SK-N-SH (cell line): ENCODE results near the gene CMTM1. TPM values are rescaled to one million over a fixed set of nuclear protein-coding genes. Genes with fewer than 3 reads are reported as not detected.

ENCODE experiments used
- CTCF ChIA-PET: fragments of 300-600, 350-600 bp; formaldehyde crosslinking; extraction: SDS; loops from one replicate; lab custom pipeline; 2021; lab: Yijun Ruan, JAX
- POLR2A ChIA-PET: fragments of 350-600 bp; sonication (Branson Sonifier 250); formaldehyde crosslinking; extraction: SDS; loops from one replicate; lab custom pipeline; 2020; ENCODE audit warnings: antibody characterized with exemption, inconsistent platforms; lab: Yijun Ruan, JAX
- DNase-seq: peaks from one replicate; pipeline ENCODE4 v3.0.0; 2012
- H2AFZ ChIP-seq: fragments of 200-600 bp; sonication (generic); 2 replicates; pipeline ENCODE4 v1.8.1; 2016; ENCODE audit warnings: antibody characterized with exemption, mild to moderate bottlenecking, low read depth
- H3F3A ChIP-seq: fragments of 200-600 bp; sonication (generic); replicated peaks from 2 replicates; pipeline ENCODE3; 2016; ENCODE audit warnings: antibody characterized with exemption, mild to moderate bottlenecking; ENCODE audit not compliant: insufficient read depth
- H3K27ac ChIP-seq, 2 experiments: fragments of 200-500 bp in 1 of 2; fragments of 200-600 bp in 1 of 2; sonication (Bioruptor generic) in 1 of 2; sonication (generic), shearing (Covaris generic) in 1 of 2; 2 replicates each; pipeline versions ENCODE4 v1.5.1 to v1.6.1; 2014 to 2016; ENCODE audit warnings: low read depth in 2 of 2, inconsistent platforms in 1 of 2, low read length in 1 of 2, mild to moderate bottlenecking in 1 of 2, mixed read lengths in 1 of 2
- H3K27me3 ChIP-seq: fragments of 200-600 bp; sonication (generic), shearing (Covaris generic); 2 replicates; pipeline ENCODE4 v1.6.1; 2016; ENCODE audit warnings: mixed run types; ENCODE audit not compliant: insufficient read depth
- H3K36me3 ChIP-seq, 2 experiments: fragments of 200-500 bp in 1 of 2; fragments of 200-600 bp in 1 of 2; sonication (Bioruptor generic) in 1 of 2; sonication (generic) in 1 of 2; replicated peaks in 1 of 2; 2 replicates each; pipeline versions ENCODE3 to v1.5.1; 2014 to 2016; ENCODE audit warnings: low read length in 1 of 2, mild to moderate bottlenecking in 1 of 2; ENCODE audit not compliant: insufficient read depth in 2 of 2, control insufficient read depth in 1 of 2
- H3K4me1 ChIP-seq, 2 experiments: fragments of 200-500 bp in 1 of 2; fragments of 200-600 bp in 1 of 2; sonication (Bioruptor generic) in 1 of 2; sonication (generic), shearing (Covaris generic) in 1 of 2; 2 replicates each; pipeline versions ENCODE4 v1.5.1 to v1.6.1; 2014 to 2016; ENCODE audit warnings: low read depth in 1 of 2, low read length in 1 of 2, mixed run types in 1 of 2; ENCODE audit not compliant: insufficient read depth in 2 of 2, control insufficient read depth in 1 of 2
- H3K4me2 ChIP-seq: fragments of 200-600 bp; sonication (generic), shearing (Covaris generic); 2 replicates; pipeline ENCODE4 v1.6.1; 2017; ENCODE audit warnings: mixed run types
- H3K4me3 ChIP-seq, 2 experiments: fragments of 200-500 bp in 1 of 2; fragments of 200-600 bp in 1 of 2; sonication (Bioruptor generic) in 1 of 2; sonication (generic), shearing (Covaris generic) in 1 of 2; 2 replicates each; pipeline versions ENCODE4 v1.5.1 to v1.8.1; 2014 to 2016; ENCODE audit warnings: low read depth in 2 of 2, inconsistent platforms in 1 of 2, low read length in 1 of 2, mild to moderate bottlenecking in 1 of 2, mixed read lengths in 1 of 2, moderate library complexity in 1 of 2
- H3K79me2 ChIP-seq: fragments of 200-600 bp; sonication (generic); 2 replicates; pipeline ENCODE4 v1.8.1; 2017; ENCODE audit warnings: mild to moderate bottlenecking; ENCODE audit not compliant: insufficient read depth
- H3K9ac ChIP-seq: fragments of 200-600 bp; sonication (generic); 2 replicates; pipeline ENCODE4 v1.6.1; 2017; ENCODE audit warnings: mixed run types
- H3K9me2 ChIP-seq: fragments of 200-600 bp; sonication (generic); 2 replicates; pipeline ENCODE4 v1.6.1; 2017; ENCODE audit warnings: mixed run types
- H3K9me3 ChIP-seq: fragments of 200-600 bp; sonication (generic); 2 replicates; pipeline ENCODE4 v1.6.1; 2017; ENCODE audit warnings: mixed run types, mild to moderate bottlenecking, moderate library complexity
- H4K20me1 ChIP-seq: fragments of 200-600 bp; sonication (generic); 2 replicates; pipeline ENCODE4 v1.6.1; 2017; ENCODE audit warnings: mild to moderate bottlenecking, mixed run types; ENCODE audit not compliant: insufficient read depth
- CTCF ChIP-seq: fragments of 200-600 bp; sonication (generic); IDR thresholded peaks from 2 replicates; pipeline ENCODE4 v1.6.1; 2017; ENCODE audit warnings: antibody characterized with exemption, mild to moderate bottlenecking, moderate library complexity
- FOXJ3 ChIP-seq: sonication (generic); formaldehyde crosslinking; IDR thresholded peaks from 2 replicates; pipeline ENCODE4 v1.5.1; 2020; ENCODE audit warnings: mild to moderate bottlenecking, missing genetic modification reagents
- JUND ChIP-seq: IDR thresholded peaks from 2 replicates; pipeline ENCODE4 v1.4.0; 2012
- MEF2A ChIP-seq: IDR thresholded peaks from 2 replicates; pipeline ENCODE4 v1.4.0; 2012; ENCODE audit warnings: low read depth, borderline replicate concordance
- PBX3 ChIP-seq: IDR thresholded peaks from 2 replicates; pipeline ENCODE4; 2012
- RCOR1 ChIP-seq: fragments of 150-350 bp; IDR thresholded peaks from 2 replicates; pipeline ENCODE4 v1.6.1; 2017; ENCODE audit warnings: antibody characterized with exemption, low read length
- REST ChIP-seq: IDR thresholded peaks from 2 replicates; pipeline ENCODE4 v1.6.1; 2012; ENCODE audit warnings: mild to moderate bottlenecking, low read depth, low read length, moderate library complexity
- RFX5 ChIP-seq: IDR thresholded peaks from 2 replicates; pipeline ENCODE4 v1.6.1; 2012; ENCODE audit warnings: mild to moderate bottlenecking, improper control_type of control experiment, low read length
- RXRA ChIP-seq: IDR thresholded peaks from 2 replicates; pipeline ENCODE4 v1.4.0; 2012; ENCODE audit warnings: low read depth, mild to moderate bottlenecking, borderline replicate concordance
- TAF1 ChIP-seq: IDR thresholded peaks from 2 replicates; pipeline ENCODE4 v1.6.1; 2012; ENCODE audit warnings: low read depth, mild to moderate bottlenecking, low read length, moderate library complexity, borderline replicate concordance
- TEAD4 ChIP-seq: IDR thresholded peaks from 2 replicates; pipeline ENCODE4 v1.4.0; 2012; ENCODE audit warnings: mild to moderate bottlenecking, borderline replicate concordance; ENCODE audit not compliant: insufficient read depth
- ZBTB33 ChIP-seq: IDR thresholded peaks from 2 replicates; pipeline ENCODE4 v1.4.0; 2012; ENCODE audit warnings: low read depth, borderline replicate concordance
- WGBS: methylation state at CpG from one replicate; pipeline ENCODE4 v1.1.6; 2017; ENCODE audit warnings: low lambda C conversion rate; 5-methylcytosine and 5-hydroxymethylcytosine counted together
- polyA plus RNA-seq, 3 experiments: library from polyadenylated mRNA; depleted of rRNA; stranded (reverse); fragments of >200 nt; gene quantifications; 2 replicates each; pipeline ENCODE4 v1.2.3, GENCODE V29; 2012

The CMTM1 gene
- polyA plus RNA-seq, 1 of the 3 experiments (the other 2 are of a cell fraction), result 3.7 TPM

- DNase-seq, result no peak
- H3K9ac ChIP-seq, result peak overlapping the region; percentile 93; the same call in 1 of the 2 replicates
- H3K4me1 ChIP-seq, result peaks cover 19 to 27% of the 10 kb centered on the region in 2 experiments; a peak in 3 of 4 replicates
- no peaks in the 10 kb centered on the region for H3K27me3 ChIP-seq
- H3K27ac ChIP-seq, result peak overlapping the region in 1 of 2 experiments; percentile 66; a peak in 3 of 4 replicates
- WGBS, result 99% methylated on average over 9 of the region's 9 CpGs
- ChIA-PET POLR2A (no interaction called here), CTCF (interaction anchor here (0.9 to 2.6 kb wide), 4 partner anchors 13 to 113 kb away, joined by 3 to 9 read pairs (median 5); no protein-coding TSS in a partner anchor)
- peak overlapping the region; percentile 75; the same call in 1 of the 2 replicates for H2AFZ ChIP-seq
- peaks cover 0 to 11% of the 10 kb centered on the region in 2 experiments for H3K36me3 ChIP-seq
- no peaks in the 10 kb centered on the region for H3K9me3 ChIP-seq
- peak overlapping the region; percentile 65 to 66 for H3K4me3 ChIP-seq
- TF ChIP-seq RCOR1 (no peak), JUND (no peak), RXRA (no peak), REST (no peak), PBX3 (no peak), TEAD4 (no peak), MEF2A (no peak), RFX5 (no peak), FOXJ3 (CRISPR knock-in tag) (no peak), ZBTB33 (no peak), CTCF (no peak), TAF1 (no peak)
- peaks cover 3% of the 10 kb centered on the region for H3F3A ChIP-seq
- H3K4me2 ChIP-seq, result peak overlapping the region; percentile 94
- no peaks in the 10 kb centered on the region for H4K20me1 ChIP-seq
- peaks cover 14% of the 10 kb centered on the region for H3K79me2 ChIP-seq
- H3K9me2 ChIP-seq, result no peaks in the 10 kb centered on the region
Observed at GRCh38 chr16:66548868-66549267, 17.4 kb upstream of the CMTM1 start.
